GF-D8 (cell line): ENCODE data around the gene CRYBB2.
"Not testable (repeated sequence)": the region's sequence is repeated elsewhere in the genome, so short reads cannot be mapped to it uniquely, and the experiment has no call there.

Source experiments
- DNase-seq: peaks from one replicate; lab custom pipeline; 2025; lab: John Stamatoyannopoulos, UW

Gene CRYBB2

GRCh38 chr22:25233706-25234105 lies 14.3 kb downstream of the CRYBB2 start:
- not testable (repeated sequence) for DNase-seq

GRCh38 chr22:25235547-25236290 lies 16.3 kb downstream of the CRYBB2 start:
- no peak for DNase-seq

- no peak for DNase-seq
Observed at GRCh38 chr22:25236417-25236816, 17.0 kb downstream of the CRYBB2 start.

- DNase-seq, result no peak
Observed at GRCh38 chr22:25237503-25237902, 18.1 kb downstream of the CRYBB2 start.

GRCh38 chr22:25238058-25238457 lies 18.6 kb downstream of the CRYBB2 start:
- DNase-seq, result not testable (repeated sequence)

GRCh38 chr22:25255169-25255568 lies 35.7 kb downstream of the CRYBB2 start:
- DNase-seq, result not testable (repeated sequence)

GRCh38 chr22:25267567-25267966 lies 48.1 kb downstream of the CRYBB2 start:
- not testable (repeated sequence) for DNase-seq

- DNase-seq, result not testable (repeated sequence)
Observed at GRCh38 chr22:25268902-25269301, 49.5 kb downstream of the CRYBB2 start.

GRCh38 chr22:25270061-25270460 lies 50.6 kb downstream of the CRYBB2 start:
- DNase-seq, result not testable (repeated sequence)

GRCh38 chr22:25273231-25273630 lies 53.8 kb downstream of the CRYBB2 start:
- DNase-seq, result not testable (repeated sequence)

GRCh38 chr22:25273928-25274327 lies 54.5 kb downstream of the CRYBB2 start:
- DNase-seq, result not testable (repeated sequence)

GRCh38 chr22:25280118-25280517 lies 60.7 kb downstream of the CRYBB2 start:
- not testable (repeated sequence) for DNase-seq
